ENCODE measurements around the gene AQP1.

The AQP1 gene

DNA sequence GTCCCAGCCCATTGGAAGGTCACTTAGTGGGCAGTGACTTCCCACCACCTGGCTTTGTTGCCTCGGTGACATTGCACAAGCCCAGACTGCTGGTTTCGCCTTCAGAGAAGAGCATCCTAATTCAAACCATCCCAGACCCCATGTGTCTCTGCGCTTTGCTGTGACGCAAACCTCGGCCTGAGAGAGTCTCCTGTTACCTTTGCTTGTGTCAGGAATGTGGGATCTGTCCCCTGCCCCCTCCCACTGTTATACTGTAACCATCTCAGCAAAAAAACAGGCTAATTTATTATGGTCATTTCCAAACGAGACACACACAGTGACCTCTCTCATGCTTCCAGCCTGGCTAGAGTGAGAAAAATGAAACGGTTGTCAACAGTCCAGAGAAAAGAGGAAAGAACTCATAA is 25.0 kb upstream of the AQP1 start:
- no peak for ATAC-seq
- DNase-seq: no peak

GRCh38 chr7:30887464-30887872 is 24.2 kb upstream of the AQP1 start:
- DNase-seq: no peak
- ATAC-seq: no peak

DNA sequence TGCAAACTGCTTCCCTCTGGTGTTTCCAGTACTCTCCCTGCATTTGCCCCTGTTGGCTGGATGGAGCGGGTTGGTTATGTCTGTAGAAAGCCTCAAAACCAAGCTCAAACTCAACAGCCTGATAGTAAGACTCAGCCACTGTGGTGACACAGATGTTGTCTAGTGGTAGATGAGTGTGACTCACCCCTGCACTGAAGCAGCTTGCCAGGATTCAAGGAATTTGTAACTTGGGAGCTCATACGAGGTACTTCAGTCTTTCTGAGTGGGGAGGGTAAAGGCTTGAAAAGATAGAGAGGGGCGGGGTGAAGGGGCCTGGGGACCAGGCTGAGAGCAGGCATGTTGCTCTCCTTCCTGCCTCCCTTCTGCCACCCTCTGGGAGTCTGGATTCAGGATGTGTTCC is 22.9 kb upstream of the AQP1 start:
- DNase-seq: no peak
- no peak for ATAC-seq

DNA sequence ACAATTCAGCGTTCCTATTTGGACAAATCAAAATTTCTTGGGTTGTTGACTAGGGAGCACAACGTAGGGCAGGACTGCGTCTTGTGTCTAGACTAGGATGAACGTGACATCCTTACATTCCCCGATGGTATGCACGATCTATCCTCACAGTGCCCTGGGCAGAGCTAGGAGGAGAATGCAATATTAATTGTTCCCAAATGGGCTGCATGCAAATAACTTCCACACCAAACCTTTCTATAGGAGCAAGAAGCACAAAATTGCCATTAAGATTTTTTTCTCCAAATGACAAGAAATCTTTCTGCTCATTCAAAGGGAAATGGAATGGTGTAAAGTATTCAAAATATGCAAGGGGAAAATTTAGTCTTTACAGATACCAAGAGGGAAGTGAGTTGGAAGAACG is 21.4 kb upstream of the AQP1 start:
- ATAC-seq (no peak), DNase-seq (no peak)

DNA sequence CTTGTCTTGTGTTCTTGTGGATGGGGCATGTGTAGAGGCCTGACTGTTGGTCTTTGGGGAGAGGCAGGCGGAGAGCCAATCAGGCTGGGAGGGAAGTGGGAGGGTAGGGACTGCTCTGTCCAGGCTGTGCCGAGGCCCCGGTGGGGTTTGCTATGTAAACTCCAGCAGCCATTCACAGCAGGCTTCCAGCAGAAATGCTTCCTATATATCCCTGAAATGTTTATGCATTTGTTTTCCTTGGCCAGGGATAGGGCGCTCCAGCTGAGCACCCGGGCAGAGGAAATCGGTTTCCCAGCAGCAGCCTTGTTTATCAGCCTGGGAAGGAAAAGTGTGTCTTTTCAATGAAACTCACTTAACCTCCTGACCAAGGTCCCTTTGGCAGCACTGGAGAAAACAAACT is 18.3 kb upstream of the AQP1 start:
- DNase-seq (no peak), ATAC-seq (no peak)

DNA sequence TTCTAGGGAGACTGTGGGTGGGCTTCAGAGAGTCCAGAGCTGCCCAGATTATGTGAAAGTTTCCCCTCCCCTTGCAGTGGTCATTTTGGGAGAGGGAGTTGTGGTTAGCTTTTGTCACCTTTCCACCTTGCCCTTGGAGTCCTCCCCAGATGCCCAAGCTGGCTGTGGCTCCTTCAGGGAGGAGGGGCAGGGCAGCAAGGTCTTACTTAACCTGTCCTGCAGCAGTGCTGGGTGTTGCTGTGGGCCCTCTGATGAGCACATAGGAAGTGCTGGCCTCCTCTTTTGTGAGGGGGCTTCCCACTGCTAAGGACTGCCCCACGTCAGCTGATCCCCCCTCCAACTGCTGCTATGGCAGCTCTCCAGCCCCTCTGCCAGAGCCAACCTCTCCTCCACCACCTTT is 17.6 kb upstream of the AQP1 start:
- ATAC-seq (no peak), DNase-seq (no peak)

DNA sequence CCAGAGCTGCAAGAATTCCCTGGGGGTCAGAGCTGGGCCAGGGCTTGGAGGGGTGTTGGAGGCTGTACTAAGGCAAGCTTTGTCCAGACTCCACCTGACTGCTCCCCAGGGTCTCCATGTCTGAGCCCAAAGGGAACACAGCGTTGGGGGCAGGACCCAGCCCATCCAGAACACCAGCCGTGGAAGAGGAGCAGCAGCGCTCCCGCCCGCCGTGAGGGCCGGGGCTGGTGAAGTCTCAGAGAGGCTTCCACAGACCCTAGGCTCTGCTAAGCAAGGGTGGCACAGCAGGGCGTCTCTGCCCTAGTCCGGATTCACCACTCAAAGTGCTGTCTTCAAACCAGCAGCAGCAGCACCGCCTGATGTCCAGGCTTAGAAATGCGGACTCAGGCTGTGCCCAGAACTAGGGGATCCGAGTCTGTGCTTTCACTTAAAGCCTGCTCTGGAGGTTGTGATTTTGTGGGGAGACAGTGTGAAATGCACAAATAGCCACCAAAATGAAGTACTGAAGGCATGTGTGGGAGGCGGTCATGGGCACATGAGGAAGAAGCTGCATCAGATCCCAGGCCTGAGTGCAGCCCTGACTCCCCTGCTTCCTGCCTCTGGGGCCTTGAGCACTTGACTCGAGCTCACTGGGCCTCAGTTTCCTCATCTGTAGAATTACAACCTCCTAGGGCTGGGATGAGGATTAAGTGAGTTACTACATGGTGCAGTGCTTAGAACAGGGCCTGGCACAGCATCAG is 16.6 kb upstream of the AQP1 start:
- no peak for ATAC-seq
- DNase-seq: no peak

- ATAC-seq (no peak), DNase-seq (no peak)
These were observed 15.6 kb upstream of the AQP1 start for GRCh38 chr7:30896036-30896435.

- DNase-seq (no peak), ATAC-seq (no peak)
These were observed 14.6 kb upstream of the AQP1 start for GRCh38 chr7:30896783-30897637.

- no peak for DNase-seq
- ATAC-seq: no peak
These were observed 13.9 kb upstream of the AQP1 start for GRCh38 chr7:30897770-30898169.

DNA sequence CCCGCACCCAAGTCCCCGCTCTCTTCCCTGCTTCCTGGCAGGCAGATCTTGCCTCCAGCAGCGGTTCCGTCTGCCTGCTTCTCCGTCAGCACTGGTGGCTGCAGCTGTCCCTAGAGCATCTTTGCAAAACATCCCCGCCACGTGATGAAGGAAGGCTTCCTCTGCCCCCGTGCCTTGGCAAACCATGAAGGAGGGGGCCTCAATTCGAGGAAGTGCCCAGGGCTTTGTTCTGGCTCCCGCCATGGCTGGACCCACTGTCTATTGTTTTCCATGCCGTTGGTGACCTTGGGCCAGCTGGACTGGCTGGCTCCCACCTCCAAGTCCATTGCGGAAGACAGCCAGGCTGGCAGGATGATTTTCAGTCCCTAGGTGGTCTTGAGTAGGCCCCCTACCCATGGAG is 13.2 kb upstream of the AQP1 start:
- no peak for DNase-seq
- ATAC-seq: no peak

- ATAC-seq (no peak), DNase-seq (no peak)
These were observed 12.6 kb upstream of the AQP1 start for GRCh38 chr7:30899066-30899465.

- DNase-seq (no peak), ATAC-seq (no peak)
These were observed 12.0 kb upstream of the AQP1 start for GRCh38 chr7:30899630-30900029.

GRCh38 chr7:30900053-30900452 is 11.6 kb upstream of the AQP1 start:
- DNase-seq (no peak), ATAC-seq (no peak)

DNA sequence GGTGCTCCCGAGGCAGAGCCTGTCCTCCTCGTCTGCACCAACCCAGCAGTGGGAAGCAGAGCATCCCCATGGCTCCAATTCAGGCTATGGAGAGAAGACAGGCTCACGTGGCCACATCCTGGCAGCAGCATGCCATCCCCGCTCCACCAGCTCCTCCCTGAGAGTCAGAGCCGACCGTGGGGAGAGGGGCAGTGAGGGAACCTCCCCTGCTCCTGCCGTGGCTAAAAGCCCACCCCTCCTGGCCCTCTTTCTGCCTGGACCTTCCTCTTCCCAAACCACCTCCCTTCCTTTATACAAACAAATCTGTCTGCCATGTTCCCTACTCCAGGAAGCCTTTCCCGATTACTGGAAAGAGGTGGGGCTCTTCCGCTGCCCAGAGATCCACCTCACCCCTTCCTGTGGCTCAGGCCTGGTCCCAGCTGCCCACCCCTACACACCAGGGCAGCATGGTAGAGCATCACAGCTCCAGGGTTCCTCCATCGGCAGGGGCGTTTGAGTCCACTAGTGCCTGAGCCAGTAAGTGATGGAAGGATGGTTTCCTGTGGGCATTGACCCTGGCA is 10.8 kb upstream of the AQP1 start:
- DNase-seq (no peak), ATAC-seq (no peak)

GRCh38 chr7:30901856-30902255 is 9.8 kb upstream of the AQP1 start:
- DNase-seq: no peak
- ATAC-seq: no peak

DNA sequence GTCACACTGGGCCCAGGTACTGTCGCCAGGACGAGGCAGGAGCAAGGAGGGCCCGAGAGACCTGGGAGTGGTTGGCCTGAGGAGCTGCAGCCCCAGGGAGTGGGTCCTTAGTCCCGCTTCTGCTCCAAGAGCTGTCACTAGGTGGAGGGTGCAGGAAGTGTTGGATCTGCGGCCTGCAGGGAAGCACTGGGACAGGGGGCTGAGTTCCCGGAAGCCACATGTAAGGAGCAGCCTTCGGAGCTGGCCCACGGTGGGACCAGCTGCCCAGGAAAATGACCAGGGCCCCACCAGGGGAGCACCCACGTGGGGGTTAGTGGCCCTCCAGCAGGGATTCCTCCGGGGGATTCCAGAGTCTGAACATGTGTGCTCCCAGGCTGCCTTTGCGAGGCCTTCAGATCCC is 9.2 kb upstream of the AQP1 start:
- no peak for DNase-seq

DNA sequence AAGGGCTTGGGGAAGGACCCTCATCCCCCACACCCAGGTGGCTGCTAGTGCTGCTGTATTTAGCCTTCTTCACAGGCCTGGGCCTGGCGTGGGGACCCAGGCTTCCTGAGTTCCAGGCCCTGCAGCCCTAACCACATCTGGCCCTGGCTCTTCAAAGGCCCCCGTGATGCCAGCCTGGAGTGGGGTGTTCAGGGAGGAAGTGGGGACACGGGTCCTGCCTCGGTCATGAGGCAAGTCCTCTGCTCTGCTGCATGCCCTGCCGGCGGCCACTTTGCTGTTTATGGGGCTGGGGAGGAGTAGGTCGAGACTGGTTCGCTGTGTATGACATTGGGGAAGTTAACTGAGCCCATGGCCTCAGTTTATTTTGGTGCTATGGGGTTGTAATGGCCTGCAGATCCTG is 8.5 kb upstream of the AQP1 start:
- ATAC-seq (no peak), DNase-seq (no peak)

More for the DNA sequence above, 9.2 kb upstream of the AQP1 start:
- no peak for ATAC-seq

GRCh38 chr7:30904561-30904960 is 7.1 kb upstream of the AQP1 start:
- DNase-seq: no peak
- no peak for ATAC-seq

- ATAC-seq (no peak), DNase-seq (no peak)
These were observed 6.3 kb upstream of the AQP1 start for GRCh38 chr7:30905078-30906012.

DNA sequence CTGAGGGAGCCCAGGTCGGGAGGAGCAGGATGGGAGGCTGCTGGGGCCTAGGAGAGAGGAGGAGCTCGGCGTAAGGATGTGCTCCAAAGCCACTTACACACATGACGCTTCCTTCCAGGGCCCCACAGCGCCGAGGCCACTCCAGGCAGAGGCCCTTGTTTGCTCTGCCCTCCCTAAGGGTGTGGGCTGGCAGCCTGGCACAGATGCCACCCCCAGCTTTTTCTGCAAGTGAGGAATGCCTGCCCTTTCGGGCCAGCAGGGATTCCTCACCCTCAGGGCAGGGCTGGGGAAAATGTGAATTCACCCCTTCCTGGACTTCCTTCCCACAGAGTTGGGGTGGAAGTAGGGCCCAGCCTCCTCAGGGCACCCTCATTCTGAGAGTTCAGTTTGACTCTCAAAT is 5.6 kb upstream of the AQP1 start:
- DNase-seq (no peak), ATAC-seq (no peak)

DNA sequence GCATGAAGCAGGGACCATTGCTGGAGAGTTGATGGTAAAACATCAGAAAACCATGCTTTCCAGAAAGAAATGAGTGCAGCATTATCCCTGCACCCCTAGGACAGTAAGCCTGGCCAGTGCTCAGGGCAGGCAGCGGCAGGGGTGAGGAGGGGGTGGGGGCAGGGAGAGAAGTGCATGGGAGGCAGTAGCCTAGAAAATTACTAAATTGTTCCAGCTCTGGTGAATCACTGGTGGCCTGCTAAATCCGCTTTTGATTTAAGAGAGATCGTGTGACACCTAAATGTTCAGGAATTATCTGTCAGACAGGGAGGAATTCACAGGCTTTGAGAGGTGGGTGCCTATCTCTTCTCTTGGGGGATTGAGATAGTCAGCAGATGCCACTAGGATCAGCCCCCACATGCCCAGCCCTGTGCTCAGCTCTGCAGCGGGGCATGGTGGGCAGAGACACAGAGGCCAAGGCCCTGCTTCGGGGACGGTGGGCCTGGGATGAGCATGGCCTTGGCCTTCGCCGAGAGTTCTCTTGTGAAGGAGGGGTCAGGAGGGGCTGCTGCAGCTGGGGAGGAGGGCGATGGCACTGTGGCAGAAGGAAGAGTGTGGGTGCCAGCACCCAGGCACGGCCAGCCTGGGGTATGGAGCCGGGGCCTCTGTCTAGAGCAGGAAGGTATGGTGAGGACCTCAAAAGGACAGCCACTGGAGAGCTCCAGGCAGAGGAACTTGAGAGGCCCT is 5.0 kb upstream of the AQP1 start:
- DNase-seq (no peak), ATAC-seq (no peak)

Measured in stimulated activated naive CD8-positive, alpha-beta T cell treated with anti-CD3 and anti-CD28 coated beads, Interleukin-15, Interleukin-2, amounts not matched to agents 100 U/mL and 50 U/mL, for 24 hours (primary cell).